H1 (cell line): Measurements from ENCODE around the gene ZNF14. TPM values are rescaled to one million over a fixed set of nuclear protein-coding genes. Genes with fewer than 3 reads are reported as not detected.

Source experiments
- CTCF ChIA-PET: fragments of 300-600 bp; sonication (Branson Sonifier 250); formaldehyde crosslinking; loops from one replicate; lab custom pipeline; 2021; ENCODE audit not compliant: partially characterized antibody; lab: Charles Lee
- POLR2A ChIA-PET: fragments of 300-600 bp; sonication (Branson Sonifier 250); formaldehyde crosslinking; loops from one replicate; lab custom pipeline; 2021; ENCODE audit warnings: inconsistent platforms; ENCODE audit not compliant: partially characterized antibody; lab: Charles Lee
- DNase-seq, 2 experiments: peaks; one replicate each; pipeline versions ENCODE4 v3.0.0 to v3.0.0-alpha.2; 2010 to 2022; ENCODE audit warnings: low spot score in 2 of 2, low read depth in 1 of 2, mixed read lengths in 1 of 2
- FAIRE-seq: peaks from 2 replicates; lab custom pipeline; 2011; peaks lifted over from hg19 to GRCh38; lab: Jason Lieb, UNC
- H2AFZ ChIP-seq: 2 replicates; pipeline ENCODE4 v1.8.1; 2012; ENCODE audit warnings: low read length, inconsistent platforms
- H2AK5ac ChIP-seq: 2 replicates; pipeline ENCODE4 v1.6.1; 2013; ENCODE audit warnings: low read depth, low read length
- H2BK120ac ChIP-seq: replicated peaks from 2 replicates; pipeline ENCODE3; 2013; ENCODE audit warnings: low read depth, low read length, inconsistent platforms
- H2BK12ac ChIP-seq: 2 replicates; pipeline ENCODE4 v1.6.1; 2013; ENCODE audit warnings: low read depth, low read length
- H2BK15ac ChIP-seq: 2 replicates; pipeline ENCODE4 v1.6.1; 2013; ENCODE audit warnings: low read length
- H2BK20ac ChIP-seq: 2 replicates; pipeline ENCODE4 v1.6.1; 2013; ENCODE audit warnings: low read length
- H2BK5ac ChIP-seq: 2 replicates; pipeline ENCODE4 v1.6.1; 2013; ENCODE audit warnings: low read depth, low read length
- H3K14ac ChIP-seq: 2 replicates; pipeline ENCODE4 v1.6.1; 2013; ENCODE audit warnings: inconsistent platforms; ENCODE audit not compliant: insufficient read length
- H3K18ac ChIP-seq: 2 replicates; pipeline ENCODE4 v1.6.1; 2013; ENCODE audit warnings: low read length; ENCODE audit errors: extremely low read depth
- H3K23ac ChIP-seq: 2 replicates; pipeline ENCODE4 v1.6.1; 2013; ENCODE audit warnings: inconsistent platforms; ENCODE audit not compliant: insufficient read length
- H3K23me2 ChIP-seq: 2 replicates; pipeline ENCODE4 v1.6.1; 2013; ENCODE audit warnings: low read depth, low read length
- H3K27ac ChIP-seq: 2 replicates; pipeline ENCODE4 v1.6.1; 2011; ENCODE audit warnings: low read depth, low read length, inconsistent platforms
- H3K27me3 ChIP-seq, 4 experiments: replicated peaks in 1 of 4; 1 replicate in 1 of 4; 2 replicates in 3 of 4; pipeline versions ENCODE4 v1.6.1 to v1.8.1; 2011 to 2013; ENCODE audit warnings: low read length in 3 of 4, mild to moderate bottlenecking in 3 of 4, inconsistent platforms in 2 of 4, mixed read lengths in 2 of 4, moderate library complexity in 1 of 4; ENCODE audit not compliant: control insufficient read depth in 3 of 4, insufficient read depth in 3 of 4; ENCODE audit errors: extremely low read depth in 1 of 4
- H3K36me3 ChIP-seq, 4 experiments: 2 replicates each; pipeline versions ENCODE4 v1.6.1 to v1.8.1; 2011 to 2013; ENCODE audit warnings: mild to moderate bottlenecking in 4 of 4, low read length in 3 of 4, moderate library complexity in 2 of 4, control low read depth in 1 of 4, inconsistent platforms in 1 of 4; ENCODE audit not compliant: insufficient read depth in 4 of 4, control insufficient read depth in 2 of 4
- H3K4ac ChIP-seq: replicated peaks from 2 replicates; pipeline ENCODE3; 2013; ENCODE audit warnings: low read length, low read depth, mixed read lengths, inconsistent platforms; ENCODE audit not compliant: insufficient read length
- H3K4me1 ChIP-seq, 4 experiments: replicated peaks in 1 of 4; 1 replicate in 1 of 4; 2 replicates in 3 of 4; pipeline versions ENCODE4 v1.6.1 to v1.8.1; 2011 to 2013; ENCODE audit warnings: low read length in 3 of 4, inconsistent platforms in 2 of 4, mixed read lengths in 1 of 4; ENCODE audit not compliant: insufficient read depth in 4 of 4, control insufficient read depth in 3 of 4
- H3K4me2 ChIP-seq, 2 experiments: 2 replicates each; pipeline versions ENCODE4 v1.6.1 to v1.8.1; 2011 to 2013; ENCODE audit warnings: low read depth in 2 of 2, low read length in 2 of 2, control low read depth in 1 of 2, inconsistent platforms in 1 of 2, mild to moderate bottlenecking in 1 of 2; ENCODE audit not compliant: insufficient read depth in 1 of 2
- H3K4me3 ChIP-seq, 4 experiments: fragments of 200-600, 300-600 bp in 1 of 4; sonication (generic), shearing (Covaris generic), sonication (Bioruptor Twin) in 1 of 4; 2 replicates each; pipeline versions ENCODE4 v1.5.1 to v1.8.1; 2011 to 2016; ENCODE audit warnings: low read length in 4 of 4, low read depth in 3 of 4, control low read depth in 2 of 4, inconsistent platforms in 2 of 4, mild to moderate bottlenecking in 2 of 4, mixed read lengths in 1 of 4, moderate library complexity in 1 of 4; ENCODE audit not compliant: insufficient read depth in 2 of 4; ENCODE audit errors: extremely low read depth in 1 of 4
- H3K56ac ChIP-seq: replicated peaks from 2 replicates; pipeline ENCODE3; 2013; ENCODE audit warnings: low read depth, mild to moderate bottlenecking, mixed read lengths, low read length, inconsistent platforms; ENCODE audit not compliant: insufficient read length
- H3K79me1 ChIP-seq: 2 replicates; pipeline ENCODE4 v1.6.1; 2013; ENCODE audit warnings: low read depth, low read length, control low read depth
- H3K79me2 ChIP-seq, 2 experiments: 2 replicates each; pipeline versions ENCODE4 v1.6.1 to v1.8.1; 2012 to 2013; ENCODE audit warnings: low read length in 2 of 2, mild to moderate bottlenecking in 2 of 2, inconsistent platforms in 1 of 2; ENCODE audit not compliant: insufficient read depth in 2 of 2, control insufficient read depth in 1 of 2
- H3K9ac ChIP-seq, 4 experiments: replicated peaks in 1 of 4; 1 replicate in 1 of 4; 2 replicates in 3 of 4; pipeline versions ENCODE4 v1.6.1 to v1.8.1; 2011 to 2013; ENCODE audit warnings: low read depth in 3 of 4, low read length in 3 of 4, control low read depth in 2 of 4, mild to moderate bottlenecking in 2 of 4, moderate library complexity in 2 of 4, inconsistent platforms in 1 of 4; ENCODE audit errors: extremely low read depth in 1 of 4
- H3K9me3 ChIP-seq, 2 experiments: 2 replicates each; pipeline versions ENCODE4 v1.6.1 to v1.8.1; 2012 to 2013; ENCODE audit warnings: mild to moderate bottlenecking in 2 of 2, moderate library complexity in 2 of 2, control low read depth in 1 of 2, inconsistent platforms in 1 of 2, low read depth in 1 of 2, low read length in 1 of 2, mixed read lengths in 1 of 2; ENCODE audit not compliant: insufficient read depth in 2 of 2
- H4K20me1 ChIP-seq, 2 experiments: replicated peaks in 1 of 2; 2 replicates each; pipeline versions ENCODE3 to v1.8.1; 2011 to 2013; ENCODE audit warnings: inconsistent platforms in 2 of 2, low read length in 2 of 2, mild to moderate bottlenecking in 1 of 2; ENCODE audit not compliant: insufficient read depth in 2 of 2, control insufficient read depth in 1 of 2
- H4K5ac ChIP-seq: 2 replicates; pipeline ENCODE4 v1.6.1; 2013; ENCODE audit warnings: low read length, low read depth, mixed read lengths, inconsistent platforms; ENCODE audit not compliant: insufficient read length
- H4K8ac ChIP-seq: 2 replicates; pipeline ENCODE4 v1.8.0; 2013; ENCODE audit warnings: mild to moderate bottlenecking, moderate library complexity, low read length, inconsistent platforms; ENCODE audit not compliant: insufficient read depth; ENCODE audit errors: extremely low read depth
- H4K91ac ChIP-seq: replicated peaks from 2 replicates; pipeline ENCODE3; 2013; ENCODE audit warnings: low read length, mixed read lengths, inconsistent platforms; ENCODE audit not compliant: insufficient read length
- ATF2 ChIP-seq: IDR thresholded peaks from 2 replicates; pipeline ENCODE4 v1.6.1; 2012; ENCODE audit warnings: low read length, inconsistent platforms
- CEBPB ChIP-seq: IDR thresholded peaks from 2 replicates; pipeline ENCODE4 v1.6.1; 2012; ENCODE audit warnings: low read depth, low read length
- CHD1 ChIP-seq: IDR thresholded peaks from 2 replicates; pipeline ENCODE4 v1.6.1; 2012; ENCODE audit warnings: low read depth, low read length, improper control_type of control experiment
- EZH2 ChIP-seq: fragments of 200-600 bp; sonication (generic); IDR thresholded peaks from 2 replicates; pipeline ENCODE4 v1.7.1; 2012; ENCODE audit warnings: low read depth, mild to moderate bottlenecking, moderate library complexity, low read length, inconsistent platforms; ENCODE audit not compliant: severe bottlenecking
- WGBS, 2 experiments: shearing (Covaris generic) in 1 of 2; methylation state at CpG; one replicate each; pipeline versions ENCODE4 v1.1.6 to v1.1.7; 2013 to 2015; ENCODE audit warnings: low lambda C conversion rate in 2 of 2, mixed read lengths in 2 of 2, inconsistent platforms in 1 of 2, low coverage in 1 of 2, missing lambda C conversion rate in 1 of 2; ENCODE audit not compliant: insufficient replicate concordance in 2 of 2, insufficient coverage in 1 of 2, insufficient read length in 1 of 2; ENCODE audit errors: extremely low coverage in 1 of 2, missing lambda C conversion rate in 1 of 2; 5-methylcytosine and 5-hydroxymethylcytosine counted together
- long read RNA-seq, 2 experiments: library from RNA in 1 of 2; library from capped mRNA in 1 of 2; stranded (forward); transcript quantifications; one replicate each; pipeline ENCODE4 v2.0.0, GENCODE V29; 2021; ENCODE audit warnings: inconsistent platforms in 1 of 2
- polyA minus RNA-seq, 3 experiments: library from RNA; depleted of rRNA, polyadenylated mRNA; stranded (reverse); fragments of >200 nt; gene quantifications; 1 replicate in 2 of 3; 2 replicates in 1 of 3; pipeline ENCODE4 v1.2.3, GENCODE V29; 2011
- polyA plus RNA-seq, 7 experiments: library from polyadenylated mRNA; depleted of rRNA in 3 of 7; stranded (reverse) in 5 of 7; unstranded in 2 of 7; fragments of >200 nt in 5 of 7; fragments of 200-250 nt in 2 of 7; gene quantifications; 1 replicate in 5 of 7; 2 replicates in 1 of 7; 4 replicates in 1 of 7; pipeline versions ENCODE4 v1.2.1 to v1.2.3, GENCODE V29; 2011 to 2013; ENCODE audit warnings: missing spikeins in 2 of 7, mixed read lengths in 2 of 7
- total RNA-seq: library from RNA; stranded (reverse); fragmentation: NEBNext Ultra II Directional; extraction: Animal tissue kit (Norgen Biotek cat#: 25700); gene quantifications from 2 replicates; pipeline ENCODE4 v1.2.1, GENCODE V29; 2021
- TF ChIP-seq, protein P1 (sequence below): IDR thresholded peaks from 2 replicates; pipeline ENCODE4 v1.6.1; 2012; ENCODE audit warnings: inconsistent platforms

ZNF14 gene
- 6.8 and 7.4 TPM in 2 replicates for total RNA-seq
- 0.72 and 1.00 TPM in 2 replicates for polyA plus RNA-seq (2011; rRNA removed)
- 1.8 TPM for polyA plus RNA-seq (2011; cell fraction: cytosol; rRNA removed)
- polyA plus RNA-seq (2011; cell fraction: nucleus; rRNA removed), result 1.1 TPM
- polyA plus RNA-seq (2012, experiment 1 of 2), result 2.5 to 5.0 TPM (median 3.2 TPM) in 4 replicates
- 0.28 TPM for polyA plus RNA-seq (2012, experiment 2 of 2)
- polyA plus RNA-seq (2013, experiment 1 of 2), result 3.7 TPM
- polyA plus RNA-seq (2013, experiment 2 of 2), result 3.8 TPM
- polyA minus RNA-seq (2011; rRNA and poly(A)+ RNA removed), result 4.4 and 6.7 TPM in 2 replicates
- 3.1 TPM for polyA minus RNA-seq (2011; cell fraction: cytosol; rRNA and poly(A)+ RNA removed)
- 10.4 TPM for polyA minus RNA-seq (2011; cell fraction: nucleus; rRNA and poly(A)+ RNA removed)
- long read RNA-seq, experiment 1, partial matches to known transcripts, result 1 of 4 reads
- long read RNA-seq, experiment 1, other reads (novel, unspliced or antisense), result 2 of 4 reads
- long read RNA-seq, experiment 2, partial matches to known transcripts, result 0 of 4 reads
- long read RNA-seq, experiment 2, other reads (novel, unspliced or antisense), result 0 of 4 reads

- Histone ChIP-seq H3K79me2 (peaks cover 0 to 42% of the 10 kb centered on the region in 2 experiments; a peak in 2 of 4 replicates), H2BK120ac (no peak within 1 kb of the TSS), H3K4me2 (peak within 1 kb of the TSS; percentile 51 to 68), H3K9ac (peak within 1 kb of the TSS; percentile 64 to 90 (median 73)), H3K4ac (peak within 1 kb of the TSS; percentile 15), H2BK20ac (no peak within 1 kb of the TSS; the same call in 1 of the 2 replicates), H3K4me1 (no peaks in the 10 kb centered on the region; a peak in 1 of 7 replicates), H2AFZ (peak within 1 kb of the TSS; percentile 100), H4K91ac (peak within 1 kb of the TSS; percentile 18), H2BK5ac (peak within 1 kb of the TSS; percentile 93), H3K23me2 (peaks cover 10% of the 10 kb centered on the region), H3K27ac (no peak within 1 kb of the TSS), H3K18ac (peak within 1 kb of the TSS; percentile 68), H3K27me3 (no peaks in the 10 kb centered on the region), H4K5ac (peak within 1 kb of the TSS; percentile 66), H3K23ac (no peak within 1 kb of the TSS), H2BK12ac (no peak within 1 kb of the TSS), H3K36me3 (peaks cover 0 to 5% (median 2%) of the 10 kb centered on the region in 4 experiments; a peak in 2 of 8 replicates), H2BK15ac (no peak within 1 kb of the TSS), H4K20me1 (peaks cover 0 to 2% of the 10 kb centered on the region in 2 experiments), H3K4me3 (peak within 1 kb of the TSS; percentile 76 to 97 (median 87)), H4K8ac (peak within 1 kb of the TSS; percentile 93; the same call in 1 of the 2 replicates), H3K14ac (no peak within 1 kb of the TSS), H3K56ac (no peak within 1 kb of the TSS), H3K79me1 (0 out of 2 replicates have a peak, but pooled peaks cover 4% of the 10 kb centered on the region), H3K9me3 (peaks cover 7 to 13% of the 10 kb centered on the region in 2 experiments; a peak in 3 of 4 replicates), H2AK5ac (no peak within 1 kb of the TSS)
- 4% methylated on average over 51 of the region's 61 CpGs; no CpG with 5 or more reads in 1 of the 2 experiments for WGBS, 2 experiments
- ChIA-PET POLR2A (interaction anchor here (0.7 to 1.9 kb wide), 14 partner anchors 9 to 454 kb away, joined by 3 to 6 read pairs (median 4); partner anchors contain the start of genes ZNF253 and ZNF93), CTCF (no interaction called here)
- DNase-seq (peak; percentile 83 to 95), FAIRE-seq (peak; percentile 90)
- peak; percentile 72 for TF ChIP-seq CEBPB
- TF ChIP-seq CHD1, result no peak
- TF ChIP-seq ATF2, result no peak
- TF ChIP-seq, protein P1, sequence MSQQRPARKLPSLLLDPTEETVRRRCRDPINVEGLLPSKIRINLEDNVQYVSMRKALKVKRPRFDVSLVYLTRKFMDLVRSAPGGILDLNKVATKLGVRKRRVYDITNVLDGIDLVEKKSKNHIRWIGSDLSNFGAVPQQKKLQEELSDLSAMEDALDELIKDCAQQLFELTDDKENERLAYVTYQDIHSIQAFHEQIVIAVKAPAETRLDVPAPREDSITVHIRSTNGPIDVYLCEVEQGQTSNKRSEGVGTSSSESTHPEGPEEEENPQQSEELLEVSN, result peak; percentile 44; the same call in 1 of the 2 replicates
- TF ChIP-seq EZH2, result no peak
Measured at GRCh38 chr19:19732579-19733501, at the start of gene ZNF14. TSS of gene ZNF14 (minus strand) at chr19:19733112. CDS start at chr19:19732958, 154 bp downstream.
